ENCODE results near the gene PRRC2C.
"Not testable (repeated sequence)": the region's sequence is repeated elsewhere in the genome, so short reads cannot be mapped to it uniquely, and the experiment has no call there.

Gene PRRC2C

DNA sequence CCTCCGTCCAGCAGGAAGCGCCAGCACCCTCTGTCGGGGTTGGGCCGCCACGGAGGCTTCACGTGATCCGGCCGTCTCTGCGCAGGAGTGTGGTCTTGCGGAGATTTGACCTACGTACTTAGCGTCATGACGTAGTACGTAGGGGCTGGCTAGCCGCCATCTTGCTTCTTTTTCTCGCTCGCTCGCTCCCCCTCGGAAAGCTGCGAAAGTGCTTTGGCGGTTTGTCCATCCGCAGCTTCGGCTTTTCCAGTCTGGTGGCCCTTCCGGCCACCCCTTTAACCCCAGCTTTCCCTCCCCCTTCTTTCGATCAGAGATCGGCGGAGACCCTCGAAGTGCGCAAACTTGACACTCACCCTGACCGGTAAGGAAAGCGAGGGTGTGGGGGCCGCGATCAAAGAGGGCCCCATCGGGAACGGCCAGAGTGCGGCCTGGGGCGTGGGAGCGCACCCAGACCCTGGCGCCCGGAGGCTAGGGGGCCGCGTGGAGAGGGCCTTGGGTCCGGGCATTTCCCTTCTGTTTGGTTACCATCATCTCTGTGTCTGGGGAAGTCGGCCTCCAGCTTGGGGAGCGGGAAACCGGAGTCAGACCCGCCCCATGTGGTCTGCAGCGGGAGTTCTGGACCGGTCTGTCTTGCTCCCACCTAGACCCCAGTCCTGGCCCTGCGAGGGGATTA is at the start of gene PRRC2C:
PRRC2C (plus strand) TSS at position 156 of the 673 bp plus-strand sequence. CDS start 26,559 bp downstream, outside the sequence.
- peak; percentile 95 to 96 for DNase-seq (ENCODE audit: low read depth in 2 of 2)

- peak; percentile 93 for DNase-seq (ENCODE audit: low read depth in 2 of 2)
Observed at GRCh38 chr1:171438441-171438840, 46.9 kb upstream of the PRRC2C start.

- DNase-seq (ENCODE audit: low read depth in 2 of 2): not testable (repeated sequence)
Observed at GRCh38 chr1:171440201-171440600, 45.1 kb upstream of the PRRC2C start.

DNA sequence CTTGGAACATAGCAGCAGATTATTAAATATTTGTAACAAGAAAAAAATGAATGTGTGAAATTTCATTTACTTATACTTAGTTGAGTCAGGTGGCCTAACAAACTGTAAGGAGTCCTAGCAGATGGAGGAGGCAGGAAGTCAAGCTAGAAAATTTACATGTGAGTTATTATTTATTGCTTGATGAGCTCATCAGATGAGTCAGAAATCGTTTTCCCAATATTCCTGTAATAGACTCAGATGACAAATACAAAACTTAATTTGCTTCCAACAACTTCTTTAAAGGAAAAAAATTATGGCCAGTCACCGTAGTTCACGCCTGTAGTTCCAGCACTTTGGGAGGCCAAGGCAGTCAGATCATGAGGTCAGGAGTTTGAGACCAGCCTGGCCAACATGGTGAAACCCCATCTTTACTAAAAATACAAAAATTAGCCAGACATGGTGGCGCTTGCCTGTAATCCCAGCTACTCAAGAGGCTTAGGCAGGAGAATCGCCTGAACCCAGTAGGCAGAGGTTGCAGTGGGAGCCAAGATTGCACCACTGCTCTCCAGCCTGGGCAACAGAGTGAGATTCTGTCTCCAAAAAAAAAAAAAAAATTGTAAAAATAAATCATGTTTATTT is 43.9 kb upstream of the PRRC2C start:
- peak; percentile 68 to 70 for DNase-seq (ENCODE audit: low read depth in 2 of 2)

DNA sequence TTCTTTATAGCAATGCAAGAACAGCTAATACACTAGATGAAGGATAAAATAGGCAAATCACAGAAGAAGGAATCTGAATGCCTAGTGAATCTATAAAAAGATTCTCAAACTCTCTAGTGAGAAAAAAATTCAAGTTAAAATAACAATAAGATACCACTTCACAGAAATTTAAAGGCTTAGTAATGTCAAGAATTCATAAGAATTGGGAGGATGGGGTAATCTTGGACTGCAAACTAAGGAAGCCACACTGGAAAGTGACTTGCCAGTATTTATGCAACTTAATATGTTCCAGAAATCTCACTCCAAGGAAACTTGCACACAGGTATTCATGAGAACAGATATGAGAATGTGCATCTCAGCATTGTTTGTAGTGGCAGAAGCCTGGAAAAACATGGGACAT is 38.9 kb upstream of the PRRC2C start:
- no peak for DNase-seq (ENCODE audit: low read depth in 2 of 2)

DNA sequence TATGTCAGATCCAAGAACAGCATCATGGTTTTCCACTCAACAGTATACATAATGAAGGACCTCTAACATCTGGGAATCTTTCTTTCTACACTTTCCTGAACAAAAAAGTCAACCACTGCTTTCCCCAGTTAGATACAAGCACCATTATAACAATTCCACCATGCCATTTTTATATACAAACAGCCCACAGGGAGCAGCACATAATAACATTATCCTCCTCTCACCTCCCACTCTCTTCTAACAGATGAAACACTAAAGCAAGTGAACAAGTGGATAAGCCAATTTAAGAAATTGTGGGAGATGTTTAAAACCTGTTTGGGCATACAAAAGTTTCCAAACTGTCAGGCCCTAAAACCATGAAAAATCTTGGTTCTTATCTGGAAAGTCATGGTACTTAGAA is 29.4 kb upstream of the PRRC2C start:
- DNase-seq (ENCODE audit: low read depth in 2 of 2): no peak

DNA sequence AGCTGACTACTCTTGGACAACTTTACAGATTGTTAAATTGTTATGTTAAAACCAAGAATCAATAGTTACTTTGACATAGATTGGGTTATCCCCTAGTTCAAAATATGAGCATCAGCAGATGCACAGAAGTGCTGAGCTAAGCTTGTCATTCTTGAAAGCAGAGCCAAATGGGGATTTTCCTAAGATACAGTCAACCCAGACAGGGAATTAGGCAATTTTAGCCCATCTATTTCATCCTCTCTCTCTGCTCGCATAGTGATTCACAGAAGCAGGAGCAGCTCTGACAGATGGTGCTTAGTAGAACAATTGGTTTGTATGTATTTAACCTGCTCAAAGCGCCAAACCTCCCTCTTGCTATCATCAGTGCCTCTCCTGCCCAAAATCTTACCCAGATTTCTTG is 27.9 kb upstream of the PRRC2C start:
- no peak for DNase-seq (ENCODE audit: low read depth in 2 of 2)

DNA sequence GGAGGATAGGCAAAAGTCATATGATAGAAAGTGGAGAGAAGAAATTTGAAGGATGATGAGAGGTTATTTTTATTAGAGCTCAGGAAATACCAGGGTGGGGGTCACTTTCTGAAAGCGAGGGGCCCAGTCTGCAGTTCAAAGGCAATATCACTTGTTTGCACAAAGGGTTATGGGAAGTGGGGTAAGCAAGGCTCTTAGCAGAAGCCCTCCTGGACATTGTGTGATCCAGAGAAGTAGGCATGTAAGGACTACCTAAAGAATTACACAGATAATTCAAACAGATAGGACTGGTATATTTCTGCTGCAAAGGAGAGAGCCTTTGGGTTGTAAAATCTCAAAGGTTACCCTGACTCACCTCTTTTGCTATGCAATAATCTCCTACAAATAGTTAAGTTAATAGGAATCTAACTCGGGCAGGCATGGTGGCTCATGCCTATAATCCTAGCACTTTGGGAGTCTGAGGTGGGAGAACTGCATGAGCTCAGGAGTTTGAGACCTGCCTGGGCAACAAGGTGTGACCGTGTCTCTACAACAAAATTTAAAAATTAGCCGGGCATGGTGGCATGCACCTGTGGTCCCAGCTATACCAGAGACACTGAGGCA is 25.2 kb upstream of the PRRC2C start:
- DNase-seq (ENCODE audit: low read depth in 2 of 2): no peak

GRCh38 chr1:171467626-171468025 is 17.7 kb upstream of the PRRC2C start:
- no peak for DNase-seq (ENCODE audit: low read depth in 2 of 2)

GRCh38 chr1:171468120-171468750 is 17.1 kb upstream of the PRRC2C start:
- DNase-seq (ENCODE audit: low read depth in 2 of 2): peak in 1 of 2 experiments; percentile 3

GRCh38 chr1:171470726-171471125 is 14.6 kb upstream of the PRRC2C start:
- no peak for DNase-seq (ENCODE audit: low read depth in 2 of 2)

- no peak for DNase-seq (ENCODE audit: low read depth in 2 of 2)
Observed at GRCh38 chr1:171472183-171472647, 13.1 kb upstream of the PRRC2C start.

DNA sequence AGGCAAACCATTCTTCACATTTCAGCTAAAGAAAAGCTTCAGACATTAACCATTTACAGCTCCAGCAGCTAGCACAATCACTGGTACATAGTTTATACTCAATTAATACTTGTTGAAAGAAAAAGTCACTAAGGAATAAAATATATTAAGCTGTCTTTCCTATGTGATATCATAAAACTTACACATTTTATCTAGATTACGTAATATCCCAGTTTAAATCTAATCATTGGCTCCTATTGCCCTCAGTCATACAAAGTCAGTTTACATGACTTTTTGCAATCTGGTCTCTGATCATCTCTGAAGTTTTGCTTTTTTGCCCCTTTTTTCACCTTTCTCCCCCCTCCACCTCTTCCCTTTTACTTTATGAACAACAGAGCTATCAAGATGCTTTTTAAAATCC is 8.5 kb upstream of the PRRC2C start:
- no peak for DNase-seq (ENCODE audit: low read depth in 2 of 2)

- no peak for DNase-seq (ENCODE audit: low read depth in 2 of 2)
Observed at GRCh38 chr1:171477804-171478203, 7.5 kb upstream of the PRRC2C start.

DNA sequence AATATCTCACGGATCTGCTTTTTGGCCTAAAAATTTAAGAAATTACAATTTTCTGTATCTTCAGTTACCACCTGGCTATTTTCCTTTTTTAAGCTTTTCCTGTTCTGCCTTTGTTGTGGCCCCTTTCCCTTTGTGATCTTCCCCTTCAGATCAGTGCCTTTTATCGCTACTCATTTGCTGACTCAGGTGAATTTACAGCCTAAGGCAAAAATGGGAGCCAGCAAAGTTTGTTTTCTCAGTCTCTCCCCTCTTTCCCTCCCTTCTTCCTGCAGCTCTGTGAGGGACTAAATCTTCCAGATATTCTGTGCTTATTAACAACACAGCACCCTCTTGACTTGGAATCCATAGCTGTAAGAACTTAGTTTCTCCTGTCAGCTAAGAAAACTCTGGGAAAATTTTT is 5.3 kb upstream of the PRRC2C start:
- no peak for DNase-seq (ENCODE audit: low read depth in 2 of 2)

DNA sequence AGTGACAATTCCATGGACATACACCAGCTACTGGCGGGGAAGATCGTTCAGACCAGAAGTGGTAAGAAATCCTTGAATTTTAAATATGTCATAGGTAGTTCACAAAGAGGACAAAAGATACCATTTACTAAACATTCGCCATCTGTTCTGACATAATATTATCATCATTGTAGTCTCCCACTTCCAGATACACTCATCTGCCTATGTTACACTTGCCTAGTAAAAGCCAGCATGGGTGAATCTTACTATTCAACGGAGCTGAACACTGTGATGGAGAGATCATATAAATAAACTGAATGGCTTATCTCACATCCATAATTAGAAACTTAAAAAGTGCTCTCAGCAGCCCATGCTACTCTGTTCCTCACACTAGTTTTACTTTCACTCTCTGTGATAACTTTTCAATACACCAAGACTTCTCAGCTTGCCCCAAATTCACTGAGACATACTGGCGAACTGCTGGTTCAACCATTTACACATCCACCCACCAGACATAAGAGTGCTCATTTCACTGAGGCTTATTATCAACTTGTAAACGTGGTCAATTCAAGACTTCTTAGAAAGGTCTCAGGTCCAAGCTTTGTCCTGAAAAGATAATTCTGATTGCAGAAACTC is 463 bp upstream of the PRRC2C start:
- DNase-seq (ENCODE audit: low read depth in 2 of 2): peak in 1 of 2 experiments; percentile 5

GRCh38 chr1:171486048-171486519 is 754 bp downstream of the PRRC2C start:
- peak; percentile 22 to 32 for DNase-seq (ENCODE audit: low read depth in 2 of 2)

- no peak for DNase-seq (ENCODE audit: low read depth in 2 of 2)
Observed at GRCh38 chr1:171487038-171487437, 1.7 kb downstream of the PRRC2C start.

GRCh38 chr1:171488190-171488929 is 3.0 kb downstream of the PRRC2C start:
- no peak for DNase-seq (ENCODE audit: low read depth in 2 of 2)

DNA sequence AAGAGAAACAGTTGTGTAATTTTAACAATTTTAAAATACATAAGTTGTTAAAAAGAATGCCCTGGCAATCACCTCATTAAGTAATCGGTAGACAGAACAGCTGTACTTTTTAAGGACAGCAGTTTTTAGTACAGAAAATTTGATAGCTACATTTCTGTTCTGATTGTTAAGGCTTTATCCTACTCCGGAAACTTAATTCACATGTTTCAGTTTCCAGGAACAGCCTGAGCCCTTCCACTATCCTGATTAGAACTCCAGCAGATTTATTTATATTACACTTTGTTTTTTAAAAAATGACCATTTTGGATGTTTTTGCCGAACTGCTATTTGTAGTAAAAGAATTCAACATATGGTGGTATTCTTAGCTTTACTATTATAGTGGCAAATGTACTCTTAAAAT is 8.7 kb downstream of the PRRC2C start:
- DNase-seq (ENCODE audit: low read depth in 2 of 2): no peak

DNA sequence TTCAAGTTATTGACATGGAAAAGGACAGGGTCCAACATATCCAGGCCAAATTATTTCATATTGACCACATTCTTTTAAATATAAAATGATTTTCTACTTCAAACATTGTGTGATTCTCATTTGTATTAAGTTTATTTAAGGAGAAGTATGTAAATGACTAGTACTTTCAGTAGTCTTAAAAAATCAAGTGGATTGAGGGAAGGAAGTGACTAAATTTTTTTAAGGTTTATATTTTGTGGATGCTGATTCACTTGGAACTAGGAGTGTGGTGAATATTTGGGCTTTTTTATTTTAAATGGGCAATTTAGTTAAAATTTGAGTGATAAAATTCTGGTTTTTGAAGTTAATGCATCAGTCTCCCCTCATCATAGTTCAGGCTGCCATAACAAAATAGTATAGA is 10.1 kb downstream of the PRRC2C start:
- no peak for DNase-seq (ENCODE audit: low read depth in 2 of 2)
